IMR-90 (cell line): ENCODE data around the gene GPSM1. TPM values are rescaled to one million over a fixed set of nuclear protein-coding genes. Genes with fewer than 3 reads are reported as not detected.

ENCODE experiments used
- ATAC-seq: fragments of 200-7000 bp; cut with Tn5 transposase; 2 replicates; pipeline ENCODE4 v1.9.1; 2020; ENCODE audit warnings: low read depth, mild to moderate bottlenecking, moderate library complexity
- BruUV-seq: library from RNA; stranded (reverse); fragments of 400-500 nt; replicated peaks from 2 replicates; lab custom pipeline; 2021; lab: Mats Ljungman, UMichigan
- CTCF ChIA-PET: fragments of 300-600 bp; formaldehyde crosslinking; extraction: SDS; loops from one replicate; lab custom pipeline; 2021; ENCODE audit warnings: antibody characterized with exemption; lab: Yijun Ruan, JAX
- POLR2A ChIA-PET: fragments of 300-600 bp; sonication (Branson Sonifier 250); formaldehyde crosslinking; loops from one replicate; lab custom pipeline; 2022; ENCODE audit warnings: antibody characterized with exemption; ENCODE audit not compliant: unreplicated experiment; lab: Charles Lee
- DNase-seq: peaks from one replicate; pipeline ENCODE4 v3.0.0; 2013
- H2AFZ ChIP-seq: replicated peaks from 2 replicates; pipeline ENCODE3; 2013; ENCODE audit warnings: low read length, mild to moderate bottlenecking; ENCODE audit not compliant: poor library complexity
- H2AK5ac ChIP-seq: 2 replicates; pipeline ENCODE4 v1.6.1; 2013; ENCODE audit warnings: low read depth, low read length, inconsistent platforms
- H2AK9ac ChIP-seq: replicated peaks from 2 replicates; pipeline ENCODE3; 2013; ENCODE audit warnings: mild to moderate bottlenecking, low read depth, low read length, moderate library complexity; ENCODE audit not compliant: poor library complexity
- H2BK120ac ChIP-seq: 2 replicates; pipeline ENCODE4 v1.6.1; 2013; ENCODE audit warnings: low read depth, low read length, inconsistent platforms
- H2BK15ac ChIP-seq: 3 replicates; pipeline ENCODE4 v1.6.1; 2013; ENCODE audit warnings: low read depth, low read length, inconsistent platforms
- H2BK20ac ChIP-seq: 2 replicates; pipeline ENCODE4 v1.6.1; 2013; ENCODE audit warnings: low read depth, mild to moderate bottlenecking, inconsistent platforms, low read length, moderate library complexity
- H2BK5ac ChIP-seq: 2 replicates; pipeline ENCODE4 v1.6.1; 2013; ENCODE audit warnings: mild to moderate bottlenecking, low read depth, low read length, inconsistent platforms; ENCODE audit not compliant: poor library complexity, severe bottlenecking
- H3K14ac ChIP-seq: replicated peaks from 2 replicates; pipeline ENCODE4 v1.6.1; 2013; ENCODE audit warnings: low read depth, low read length, inconsistent platforms
- H3K18ac ChIP-seq: 2 replicates; pipeline ENCODE4 v1.6.1; 2013; ENCODE audit warnings: low read depth, low read length, control low read depth
- H3K23ac ChIP-seq: 2 replicates; pipeline ENCODE4 v1.6.1; 2013; ENCODE audit warnings: low read depth, low read length, inconsistent platforms
- H3K27ac ChIP-seq: 2 replicates; pipeline ENCODE4 v1.5.1; 2013; ENCODE audit warnings: mild to moderate bottlenecking, control low read depth, low read length; ENCODE audit not compliant: insufficient read depth
- H3K27me3 ChIP-seq: 2 replicates; pipeline ENCODE4 v1.6.1; 2013; ENCODE audit warnings: low read length; ENCODE audit not compliant: control insufficient read depth, insufficient read depth
- H3K36me3 ChIP-seq: 2 replicates; pipeline ENCODE4 v1.6.1; 2013; ENCODE audit warnings: low read length, mixed read lengths; ENCODE audit not compliant: control insufficient read depth, insufficient read depth
- H3K4ac ChIP-seq: 2 replicates; pipeline ENCODE4 v1.6.1; 2013; ENCODE audit warnings: low read depth, low read length, inconsistent platforms
- H3K4me1 ChIP-seq: 2 replicates; pipeline ENCODE4 v1.6.1; 2013; ENCODE audit warnings: low read length, mixed read lengths; ENCODE audit not compliant: control insufficient read depth, insufficient read depth
- H3K4me2 ChIP-seq: 2 replicates; pipeline ENCODE4 v1.6.1; 2013; ENCODE audit warnings: low read depth, mild to moderate bottlenecking, control low read depth, low read length, moderate library complexity
- H3K4me3 ChIP-seq: 2 replicates; pipeline ENCODE4 v1.5.1; 2013; ENCODE audit warnings: low read depth, mild to moderate bottlenecking, control low read depth, low read length, moderate library complexity; ENCODE audit not compliant: insufficient read depth
- H3K56ac ChIP-seq: 2 replicates; pipeline ENCODE4 v1.6.1; 2013; ENCODE audit warnings: low read length, inconsistent platforms; ENCODE audit not compliant: insufficient read depth; ENCODE audit errors: extremely low read depth
- H3K79me1 ChIP-seq, 2 experiments: 2 replicates each; pipeline ENCODE4 v1.6.1; 2013; ENCODE audit warnings: low read length in 2 of 2, inconsistent platforms in 1 of 2, low read depth in 1 of 2
- H3K9ac ChIP-seq: 2 replicates; pipeline ENCODE4 v1.6.1; 2013; ENCODE audit warnings: low read depth, low read length, control low read depth
- H3K9me1 ChIP-seq: 2 replicates; pipeline ENCODE4 v1.6.1; 2013; ENCODE audit warnings: low read length, inconsistent platforms; ENCODE audit not compliant: insufficient read depth
- H3K9me3 ChIP-seq: 2 replicates; pipeline ENCODE4 v1.6.1; 2013; ENCODE audit warnings: low read length; ENCODE audit not compliant: control insufficient read depth, insufficient read depth
- H4K20me1 ChIP-seq: 2 replicates; pipeline ENCODE4 v1.6.1; 2013; ENCODE audit warnings: low read length, inconsistent platforms; ENCODE audit not compliant: insufficient read depth
- H4K5ac ChIP-seq: 2 replicates; pipeline ENCODE4 v1.6.1; 2013; ENCODE audit warnings: mild to moderate bottlenecking, low read depth, low read length, control low read depth
- H4K8ac ChIP-seq, 2 experiments: 2 replicates each; pipeline ENCODE4 v1.6.1; 2013; ENCODE audit warnings: low read depth in 2 of 2, low read length in 2 of 2, control low read depth in 1 of 2, inconsistent platforms in 1 of 2
- H4K91ac ChIP-seq: 2 replicates; pipeline ENCODE4 v1.6.1; 2013; ENCODE audit warnings: low read depth, low read length, inconsistent platforms; ENCODE audit not compliant: insufficient read depth
- CEBPB ChIP-seq: IDR thresholded peaks from 2 replicates; pipeline ENCODE4 v1.6.1; 2012; ENCODE audit warnings: low read depth, low read length, improper control_type of control experiment
- CHD1 ChIP-seq: IDR thresholded peaks from 2 replicates; pipeline ENCODE4 v1.6.1; 2012; ENCODE audit warnings: low read depth, low read length, improper control_type of control experiment
- MAFK ChIP-seq: IDR thresholded peaks from 2 replicates; pipeline ENCODE4 v1.6.1; 2012; ENCODE audit warnings: low read depth, low read length, improper control_type of control experiment
- MXI1 ChIP-seq: IDR thresholded peaks from 2 replicates; pipeline ENCODE4 v1.6.1; 2012; ENCODE audit warnings: low read depth, mild to moderate bottlenecking, low read length, moderate library complexity, borderline replicate concordance
- NFE2L2 ChIP-seq: fragments of 150-350 bp; IDR thresholded peaks from 2 replicates; pipeline ENCODE4 v1.6.1; 2016; ENCODE audit warnings: low read depth, mild to moderate bottlenecking, low read length
- RFX5 ChIP-seq: IDR thresholded peaks from 2 replicates; pipeline ENCODE4 v1.8.0; 2012; ENCODE audit warnings: low read depth, mild to moderate bottlenecking, low read length, moderate library complexity
- USF2 ChIP-seq: fragments of 150-350 bp; IDR thresholded peaks from 2 replicates; pipeline ENCODE4 v1.6.1; 2017; ENCODE audit warnings: mild to moderate bottlenecking, antibody characterized with exemption, low read length, low read depth
- WGBS, 2 experiments: methylation state at CpG; one replicate each; pipeline versions ENCODE4 v1.1.5 to v1.1.7; 2013; ENCODE audit warnings: missing lambda C conversion rate in 2 of 2; ENCODE audit not compliant: insufficient read length in 1 of 2; ENCODE audit errors: extremely low coverage in 2 of 2; 5-methylcytosine and 5-hydroxymethylcytosine counted together
- dilution Hi-C: fragments of 300-500 bp; cut with HindIII; formaldehyde crosslinking; loops from one replicate; pipeline ENCODE4 v1.14.3; 2018; ENCODE audit warnings: low sequenced_read_pairs; ENCODE audit not compliant: unreplicated experiment
- in situ Hi-C: fragments of 300-500 bp; cut with MboI; formaldehyde crosslinking; loops from 3 replicates; pipeline ENCODE4 v1.14.3; 2019; ENCODE audit warnings: low sequenced_read_pairs, inconsistent platforms, mixed read lengths
- intact Hi-C: fragments of 100-400 bp; cut with micrococcal nuclease; formaldehyde crosslinking; loops from 2 replicates; pipeline ENCODE4 v1.10.0; 2022
- polyA plus RNA-seq, 3 experiments: library from polyadenylated mRNA; depleted of rRNA; stranded (reverse); fragments of >200 nt; gene quantifications; 2 replicates each; pipeline ENCODE4 v1.2.3, GENCODE V29; 2012; ENCODE audit warnings: low replicate concordance in 1 of 3
- total RNA-seq: library from RNA; depleted of rRNA; stranded (reverse); fragments of >200 nt; gene quantifications from 2 replicates; pipeline ENCODE4 v1.2.3, GENCODE V29; 2012
- TF ChIP-seq, protein P1 (sequence below): conservative IDR thresholded peaks from 2 replicates; pipeline ENCODE4 v1.5.1; 2012; ENCODE audit warnings: mild to moderate bottlenecking, low read depth, low read length, improper control_type of control experiment

The GPSM1 gene
- total and polyA plus RNA-seq, 2 of the 4 experiments (the other 2 are of a cell fraction), result 28.7 to 71.2 TPM

- Histone ChIP-seq H3K9ac (no peak overlapping the region), H3K9me1 (no peaks in the 10 kb centered on the region), H3K27me3 (no peaks in the 10 kb centered on the region), H3K23ac (no peak overlapping the region), H2AK9ac (no peak overlapping the region), H2AK5ac (no peak overlapping the region), H2BK20ac (no peak overlapping the region), H4K8ac (no peak overlapping the region), H3K36me3 (peaks cover 74% of the 10 kb centered on the region), H4K91ac (no peak overlapping the region), H3K79me1 (peaks cover 14 to 18% of the 10 kb centered on the region in 2 experiments), H2BK120ac (no peak overlapping the region), H3K4me2 (no peak overlapping the region), H2BK5ac (no peak overlapping the region), H3K4me1 (no peaks in the 10 kb centered on the region), H3K18ac (no peak overlapping the region), H3K14ac (no peak overlapping the region), H3K9me3 (no peaks in the 10 kb centered on the region), H2AFZ (no peak overlapping the region), H4K5ac (no peak overlapping the region), H3K4me3 (no peak overlapping the region), H2BK15ac (no peak overlapping the region), H4K20me1 (peaks cover 3% of the 10 kb centered on the region; the same call in 1 of the 2 replicates), H3K4ac (no peak overlapping the region), H3K56ac (no peak overlapping the region), H3K27ac (no peak overlapping the region)
- ATAC-seq (no peak), DNase-seq (no peak)
- 89% methylated on average over 9 of the region's 21 CpGs; no CpG with 5 or more reads in 1 of the 2 experiments for WGBS, 2 experiments
- intact Hi-C loops, result no loop called here
- dilution Hi-C loops, result no loop called here
- TF ChIP-seq CEBPB (no peak), CHD1 (no peak), USF2 (no peak), MAFK (no peak), RFX5 (no peak), NFE2L2 (no peak), MXI1 (no peak)
- TF ChIP-seq, protein P1, sequence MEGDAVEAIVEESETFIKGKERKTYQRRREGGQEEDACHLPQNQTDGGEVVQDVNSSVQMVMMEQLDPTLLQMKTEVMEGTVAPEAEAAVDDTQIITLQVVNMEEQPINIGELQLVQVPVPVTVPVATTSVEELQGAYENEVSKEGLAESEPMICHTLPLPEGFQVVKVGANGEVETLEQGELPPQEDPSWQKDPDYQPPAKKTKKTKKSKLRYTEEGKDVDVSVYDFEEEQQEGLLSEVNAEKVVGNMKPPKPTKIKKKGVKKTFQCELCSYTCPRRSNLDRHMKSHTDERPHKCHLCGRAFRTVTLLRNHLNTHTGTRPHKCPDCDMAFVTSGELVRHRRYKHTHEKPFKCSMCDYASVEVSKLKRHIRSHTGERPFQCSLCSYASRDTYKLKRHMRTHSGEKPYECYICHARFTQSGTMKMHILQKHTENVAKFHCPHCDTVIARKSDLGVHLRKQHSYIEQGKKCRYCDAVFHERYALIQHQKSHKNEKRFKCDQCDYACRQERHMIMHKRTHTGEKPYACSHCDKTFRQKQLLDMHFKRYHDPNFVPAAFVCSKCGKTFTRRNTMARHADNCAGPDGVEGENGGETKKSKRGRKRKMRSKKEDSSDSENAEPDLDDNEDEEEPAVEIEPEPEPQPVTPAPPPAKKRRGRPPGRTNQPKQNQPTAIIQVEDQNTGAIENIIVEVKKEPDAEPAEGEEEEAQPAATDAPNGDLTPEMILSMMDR, result no peak
- CTCF ChIA-PET, result no interaction called here
- POLR2A ChIA-PET, result no interaction called here
- BruUV-seq, result no TSS peak
- in situ Hi-C loops, result no loop called here
Measured at GRCh38 chr9:136392538-136393449, 65.5 kb downstream of the GPSM1 start.
